OCI-LY7 (cell line): ENCODE measurements around the gene UBC. TPM values are rescaled to one million over a fixed set of nuclear protein-coding genes. Genes with fewer than 3 reads are reported as not detected.

Source experiments
- BruUV-seq: library from RNA; stranded (reverse); fragments of 400-500 nt; replicated peaks from 2 replicates; lab custom pipeline; 2021; lab: Mats Ljungman, UMichigan
- CTCF ChIA-PET: fragments of 300-600 bp; sonication (Branson Sonifier 250); formaldehyde crosslinking; loops from one replicate; lab custom pipeline; 2022; ENCODE audit warnings: antibody characterized with exemption; ENCODE audit not compliant: unreplicated experiment; lab: Charles Lee
- POLR2A ChIA-PET: fragments of 300-600 bp; sonication (Branson Sonifier 250); formaldehyde crosslinking; loops from one replicate; lab custom pipeline; 2022; ENCODE audit warnings: antibody characterized with exemption; lab: Charles Lee
- DNase-seq: peaks from one replicate; pipeline ENCODE4 v3.0.0-alpha.2; 2015; ENCODE audit warnings: low spot score
- H2AFZ ChIP-seq: fragments of 200-600 bp; sonication (generic), shearing (Covaris generic); 2 replicates; pipeline ENCODE4 v1.6.1; 2014; ENCODE audit warnings: mild to moderate bottlenecking, antibody characterized with exemption, low read length, moderate library complexity
- H3K27ac ChIP-seq: fragments of 200-600 bp; sonication (generic); 2 replicates; pipeline ENCODE4 v1.5.1; 2014; ENCODE audit warnings: mixed run types, low read depth, mild to moderate bottlenecking, moderate library complexity, low read length, inconsistent platforms; ENCODE audit not compliant: poor library complexity, severe bottlenecking
- H3K36me3 ChIP-seq: fragments of 200-600 bp; sonication (generic); 2 replicates; pipeline ENCODE4 v1.6.1; 2014; ENCODE audit warnings: mild to moderate bottlenecking, antibody characterized with exemption, low read length, moderate library complexity, mixed read lengths; ENCODE audit not compliant: insufficient read depth
- H3K4me1 ChIP-seq: fragments of 200-600 bp; sonication (generic); 2 replicates; pipeline ENCODE4 v1.5.1; 2014; ENCODE audit warnings: mild to moderate bottlenecking, low read length; ENCODE audit not compliant: insufficient read depth, poor library complexity, severe bottlenecking
- H3K4me2 ChIP-seq: fragments of 200-600 bp; sonication (generic); 2 replicates; pipeline ENCODE4 v1.6.1; 2014; ENCODE audit warnings: mild to moderate bottlenecking, low read length
- H3K4me3 ChIP-seq: fragments of 200-600 bp; sonication (generic); 2 replicates; pipeline ENCODE4 v1.5.1; 2014; ENCODE audit warnings: mild to moderate bottlenecking, low read depth, low read length; ENCODE audit not compliant: poor library complexity, severe bottlenecking
- H3K79me2 ChIP-seq: fragments of 200-600 bp; sonication (generic); 2 replicates; pipeline ENCODE4 v1.6.1; 2016; ENCODE audit warnings: low read depth, mild to moderate bottlenecking, low read length, moderate library complexity, mixed read lengths; ENCODE audit not compliant: insufficient read depth
- H3K9me2 ChIP-seq: fragments of 200-600 bp; sonication (generic); 2 replicates; pipeline ENCODE4 v1.6.1; 2016; ENCODE audit warnings: mild to moderate bottlenecking, low read length, mixed read lengths; ENCODE audit not compliant: insufficient read depth
- H3K9me3 ChIP-seq: fragments of 200-600 bp; sonication (generic); 2 replicates; pipeline ENCODE4 v1.6.1; 2014; ENCODE audit warnings: mild to moderate bottlenecking, mixed run types, low read length, mixed read lengths
- H4K20me1 ChIP-seq: fragments of 200-600 bp; sonication (generic); 2 replicates; pipeline ENCODE4 v1.6.1; 2014; ENCODE audit warnings: mild to moderate bottlenecking, antibody characterized with exemption, low read length, moderate library complexity, mixed read lengths; ENCODE audit not compliant: insufficient read depth
- EZH2phosphoT487 ChIP-seq: fragments of 200-600 bp; sonication (generic); IDR thresholded peaks from 2 replicates; pipeline ENCODE4 v1.6.1; 2018; ENCODE audit warnings: low read depth, borderline replicate concordance, mild to moderate bottlenecking, mixed run types, antibody characterized with exemption, low read length, moderate library complexity, mixed read lengths
- intact Hi-C: fragments of 100-400 bp; cut with micrococcal nuclease; formaldehyde crosslinking; loops from one replicate; pipeline ENCODE4 v1.10.0; 2022; ENCODE audit not compliant: unreplicated experiment
- total RNA-seq, 2 experiments: library from RNA; depleted of rRNA in 1 of 2; stranded (reverse); fragments of >200 nt in 1 of 2; shearing (Covaris generic) in 1 of 2; gene quantifications; 2 replicates each; pipeline ENCODE4 v1.2.3, GENCODE V29; 2014 to 2022
- TF ChIP-seq, protein P1 (sequence below): fragments of 200-600 bp; sonication (generic); conservative IDR thresholded peaks from 2 replicates; pipeline ENCODE4 v1.5.1; 2014; ENCODE audit warnings: mild to moderate bottlenecking, antibody characterized with exemption, low read length, moderate library complexity, mixed read lengths

The UBC gene
- total RNA-seq, 2 experiments from 2014 or later = 431 to 616 TPM

GRCh38 chr12:124877423-124877822, 37.0 kb downstream of the UBC start:
- Histone ChIP-seq H3K36me3 (no peaks in the 10 kb centered on the region), H3K79me2 (no peaks in the 10 kb centered on the region), H3K4me3 (no peak overlapping the region), H3K4me1 (peaks cover 18% of the 10 kb centered on the region), H3K4me2 (no peak overlapping the region), H4K20me1 (no peaks in the 10 kb centered on the region), H3K9me2 (no peaks in the 10 kb centered on the region), H2AFZ (peak overlapping the region; percentile 35; the same call in 1 of the 2 replicates), H3K27ac (no peak overlapping the region), H3K9me3 (no peaks in the 10 kb centered on the region)
- no peak for DNase-seq
- BruUV-seq = no TSS peak
- TF ChIP-seq, protein P1, sequence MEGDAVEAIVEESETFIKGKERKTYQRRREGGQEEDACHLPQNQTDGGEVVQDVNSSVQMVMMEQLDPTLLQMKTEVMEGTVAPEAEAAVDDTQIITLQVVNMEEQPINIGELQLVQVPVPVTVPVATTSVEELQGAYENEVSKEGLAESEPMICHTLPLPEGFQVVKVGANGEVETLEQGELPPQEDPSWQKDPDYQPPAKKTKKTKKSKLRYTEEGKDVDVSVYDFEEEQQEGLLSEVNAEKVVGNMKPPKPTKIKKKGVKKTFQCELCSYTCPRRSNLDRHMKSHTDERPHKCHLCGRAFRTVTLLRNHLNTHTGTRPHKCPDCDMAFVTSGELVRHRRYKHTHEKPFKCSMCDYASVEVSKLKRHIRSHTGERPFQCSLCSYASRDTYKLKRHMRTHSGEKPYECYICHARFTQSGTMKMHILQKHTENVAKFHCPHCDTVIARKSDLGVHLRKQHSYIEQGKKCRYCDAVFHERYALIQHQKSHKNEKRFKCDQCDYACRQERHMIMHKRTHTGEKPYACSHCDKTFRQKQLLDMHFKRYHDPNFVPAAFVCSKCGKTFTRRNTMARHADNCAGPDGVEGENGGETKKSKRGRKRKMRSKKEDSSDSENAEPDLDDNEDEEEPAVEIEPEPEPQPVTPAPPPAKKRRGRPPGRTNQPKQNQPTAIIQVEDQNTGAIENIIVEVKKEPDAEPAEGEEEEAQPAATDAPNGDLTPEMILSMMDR = no peak
- TF ChIP-seq EZH2phosphoT487 = no peak
- intact Hi-C loops = no loop called here
- CTCF ChIA-PET = no interaction called here
- POLR2A ChIA-PET = interaction anchor here (1.5 kb wide), 1 partner anchor 15 kb away, joined by 3 read pairs; no protein-coding TSS in a partner anchor

- ChIA-PET CTCF (no interaction called here), POLR2A (no interaction called here)
- H3K4me3 ChIP-seq = no peak overlapping the region
- H3K27ac ChIP-seq = no peak overlapping the region
- H3K9me2 ChIP-seq = no peaks in the 10 kb centered on the region
- no peaks in the 10 kb centered on the region for H4K20me1 ChIP-seq
- no peak for DNase-seq
- no peaks in the 10 kb centered on the region for H3K36me3 ChIP-seq
- H3K79me2 ChIP-seq = no peaks in the 10 kb centered on the region
- H3K9me3 ChIP-seq = no peaks in the 10 kb centered on the region
- intact Hi-C loops = no loop called here
- no TSS peak for BruUV-seq
- TF ChIP-seq EZH2phosphoT487 = no peak
- TF ChIP-seq, protein P1 = no peak
- H2AFZ ChIP-seq = no peak overlapping the region
- no peak overlapping the region for H3K4me2 ChIP-seq
- H3K4me1 ChIP-seq = peaks cover 12% of the 10 kb centered on the region
Measured at GRCh38 chr12:124876171-124876570, 38.3 kb downstream of the UBC start.

GRCh38 chr12:124875803-124876132, 38.7 kb downstream of the UBC start:
- CTCF ChIA-PET = no interaction called here
- no peak overlapping the region for H3K4me3 ChIP-seq

More at GRCh38 chr12:124875803-124876132, 38.7 kb downstream of the UBC start:
- POLR2A ChIA-PET = no interaction called here
- no peaks in the 10 kb centered on the region for H3K9me2 ChIP-seq
- no peak overlapping the region for H3K27ac ChIP-seq
- H4K20me1 ChIP-seq = no peaks in the 10 kb centered on the region
- TF ChIP-seq, protein P1 = no peak
- no peak for TF ChIP-seq EZH2phosphoT487
- intact Hi-C loops = no loop called here
- peaks cover 12% of the 10 kb centered on the region for H3K4me1 ChIP-seq
- no peak for DNase-seq
- H3K4me2 ChIP-seq = no peak overlapping the region
- no peaks in the 10 kb centered on the region for H3K9me3 ChIP-seq
- H3K79me2 ChIP-seq = no peaks in the 10 kb centered on the region
- no peak overlapping the region for H2AFZ ChIP-seq
- BruUV-seq = no TSS peak
- H3K36me3 ChIP-seq = no peaks in the 10 kb centered on the region
